Right cardiac atrium (tissue), 5 donors: ENCODE measurements around the gene WRNIP1. TPM values are rescaled to one million over a fixed set of nuclear protein-coding genes. Genes with fewer than 3 reads are reported as not detected.

Experiments
- ATAC-seq, 2 donors: fragments of 200-7000 bp; cut with Tn5 transposase; one replicate each; pipeline versions ENCODE4 v1.8.0 to v1.9.1; 2020; ENCODE audit warnings: moderate library complexity in 2 of 2, mild to moderate bottlenecking in 1 of 2
- DNase-seq, 3 donors: peaks; one replicate each; pipeline ENCODE4 v3.0.0-alpha.2; 2020
- H3K27ac ChIP-seq: one replicate; pipeline ENCODE4 v1.5.1; 2013; ENCODE audit warnings: mild to moderate bottlenecking, low read length, control low read depth, moderate library complexity
- H3K27me3 ChIP-seq: one replicate; pipeline ENCODE4 v1.6.1; 2013; ENCODE audit not compliant: control insufficient read depth, insufficient read depth
- H3K4me1 ChIP-seq: one replicate; pipeline ENCODE4 v1.6.1; 2013; ENCODE audit warnings: low read length; ENCODE audit not compliant: control insufficient read depth, insufficient read depth
- H3K4me3 ChIP-seq: one replicate; pipeline ENCODE4 v1.5.1; 2013; ENCODE audit warnings: low read length, control low read depth
- H3K9me3 ChIP-seq: one replicate; pipeline ENCODE4 v1.6.1; 2013; ENCODE audit warnings: low read length; ENCODE audit not compliant: control insufficient read depth
- WGBS: extraction: QIAGEN DNeasy Blood & Tissue Kit; methylation state at CpG from one replicate; pipeline ENCODE4 v1.1.7; 2013; 5-methylcytosine and 5-hydroxymethylcytosine counted together
- intact Hi-C, 4 donors: fragments of 100-400 bp; cut with DNase I; formaldehyde crosslinking; loops; one replicate each; pipeline versions ENCODE4 v1.11.0 to v1.14.0; 2022 to 2023
- polyA plus RNA-seq: library from polyadenylated mRNA; stranded (reverse); fragments of 200-250 nt; gene quantifications from one replicate; pipeline ENCODE4 v1.2.3, GENCODE V29; 2013
- total RNA-seq, 4 donors: library from RNA; stranded (reverse); fragmentation: NEBNext Ultra II Directional; extraction: Animal tissue kit (Norgen Biotek cat#: 25700); gene quantifications; one replicate each; pipeline ENCODE4 v1.2.1, GENCODE V29; 2021
- donor health status: healthy with polysubstance abuse.
- donor health status: DM: no; HTN: yes; CAD: no.
- donor health status: DM: no; HTN: no; CAD: no.
- donor health status: DM: no; HTN: yes; CAD: no; lungs with severe emphysema.
- donor health status: DM: yes; HTN: yes; CAD: no.

The WRNIP1 gene
- total and polyA plus RNA-seq, 5 donors, result 34.7 to 49.3 (median 44.1) TPM

DNA sequence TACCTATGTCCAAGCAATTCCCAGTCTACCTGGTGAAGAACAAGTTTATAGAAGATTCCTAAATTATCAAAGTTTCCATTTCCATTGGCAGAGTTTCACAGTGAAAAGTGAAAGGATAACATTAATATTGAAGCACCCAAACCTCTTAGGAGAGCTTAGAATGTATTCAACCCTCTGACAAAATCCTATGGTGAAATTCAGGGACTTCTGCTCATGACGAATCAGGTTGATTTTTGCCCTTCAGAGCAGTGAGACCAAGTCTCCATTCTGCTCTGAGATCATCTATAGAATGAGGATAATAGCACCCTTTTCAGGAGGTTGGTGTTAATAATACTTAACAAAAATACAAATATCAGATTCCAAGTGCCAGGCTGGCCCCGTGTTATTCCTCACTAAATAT is 60.9 kb downstream of the WRNIP1 start:
- H3K9me3 ChIP-seq, result no peaks in the 10 kb centered on the region
- no peak overlapping the region for H3K27ac ChIP-seq
- ATAC-seq (no peak), DNase-seq (no peak)
- H3K4me3 ChIP-seq, result no peak overlapping the region
- intact Hi-C loops, result no loop called here
- H3K27me3 ChIP-seq, result no peaks in the 10 kb centered on the region
- H3K4me1 ChIP-seq, result no peaks in the 10 kb centered on the region
- 73% methylated on average over 2 of the region's 2 CpGs for WGBS

DNA sequence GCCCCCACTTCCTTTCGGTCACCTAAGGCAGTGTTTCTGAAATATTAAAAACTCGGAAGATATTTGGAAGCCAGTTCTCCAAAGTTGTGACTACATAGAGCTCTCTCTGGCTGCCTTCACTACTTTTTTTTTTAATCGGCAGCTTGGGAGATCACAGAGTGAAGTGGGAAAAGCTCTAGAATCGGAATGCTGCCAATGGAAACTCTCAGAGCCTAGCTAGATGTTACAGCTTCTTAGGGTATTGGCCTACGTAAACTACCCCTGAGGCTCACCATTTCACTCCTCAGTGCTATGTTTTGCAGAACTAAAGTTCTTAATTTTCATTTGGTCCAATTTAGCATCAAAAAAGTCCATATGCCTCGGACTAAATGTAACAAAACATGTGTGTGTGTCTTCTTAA is 61.9 kb downstream of the WRNIP1 start:
- DNase-seq, result no peak
- WGBS, result 49% methylated on average over 6 of the region's 6 CpGs
- intact Hi-C loops, result no loop called here

DNA sequence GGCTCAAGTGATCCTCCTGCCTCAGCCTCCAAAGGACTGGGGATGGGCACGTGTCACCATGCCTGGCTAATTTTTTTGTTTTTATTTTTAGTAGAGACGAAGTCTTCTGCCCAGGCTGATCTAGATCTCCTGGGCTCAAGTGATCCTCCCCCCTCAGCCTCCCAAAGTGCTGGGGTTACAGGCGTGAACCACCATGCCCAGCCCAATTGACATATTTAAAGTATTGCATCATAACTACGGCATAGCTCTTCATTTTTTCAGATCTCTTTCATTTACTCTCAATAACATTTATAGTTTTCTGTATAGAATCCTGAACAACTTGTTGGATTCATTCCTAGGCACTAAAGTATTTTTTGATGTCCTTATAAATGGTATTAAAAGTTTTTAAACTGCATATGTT is 63.4 kb downstream of the WRNIP1 start:
- no peaks in the 10 kb centered on the region for H3K4me1 ChIP-seq
- no peak for ATAC-seq
- intact Hi-C loops, result no loop called here
- 91% methylated on average over 4 of the region's 4 CpGs for WGBS
- no peak overlapping the region for H3K4me3 ChIP-seq
- DNase-seq, result no peak
- no peaks in the 10 kb centered on the region for H3K27me3 ChIP-seq
- no peak overlapping the region for H3K27ac ChIP-seq
- H3K9me3 ChIP-seq, result no peaks in the 10 kb centered on the region

More for the DNA sequence above, 61.9 kb downstream of the WRNIP1 start:
- Histone ChIP-seq H3K4me1 (no peaks in the 10 kb centered on the region), H3K4me3 (peak overlapping the region; percentile 10), H3K9me3 (no peaks in the 10 kb centered on the region), H3K27ac (no peak overlapping the region), H3K27me3 (no peaks in the 10 kb centered on the region)
- ATAC-seq, result peak; percentile 75 to 80

DNA sequence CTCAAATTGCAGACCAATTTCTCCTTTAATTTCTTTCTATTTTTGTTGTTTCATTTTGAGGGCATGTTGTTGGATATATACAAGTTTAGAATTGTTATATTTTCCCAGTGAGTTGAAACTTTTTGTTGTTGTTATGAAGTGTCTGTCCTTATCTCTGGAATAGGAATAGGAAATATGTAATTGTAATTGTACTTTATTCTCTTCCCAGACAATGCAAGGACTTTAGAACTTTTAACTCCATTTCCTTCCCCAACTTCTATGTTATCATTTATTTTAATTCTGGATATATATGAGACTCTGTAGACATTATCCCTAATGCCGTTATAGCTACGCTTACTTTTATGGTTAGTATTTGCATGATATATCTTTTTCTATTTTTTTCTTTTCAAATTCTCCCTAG is 64.1 kb downstream of the WRNIP1 start:
- Histone ChIP-seq H3K4me3 (no peak overlapping the region), H3K9me3 (no peaks in the 10 kb centered on the region), H3K27ac (no peak overlapping the region), H3K4me1 (no peaks in the 10 kb centered on the region), H3K27me3 (no peaks in the 10 kb centered on the region)
- DNase-seq (no peak), ATAC-seq (no peak)
- WGBS, result 74% methylated on average over 2 of the region's 2 CpGs
- intact Hi-C loops, result no loop called here

DNA sequence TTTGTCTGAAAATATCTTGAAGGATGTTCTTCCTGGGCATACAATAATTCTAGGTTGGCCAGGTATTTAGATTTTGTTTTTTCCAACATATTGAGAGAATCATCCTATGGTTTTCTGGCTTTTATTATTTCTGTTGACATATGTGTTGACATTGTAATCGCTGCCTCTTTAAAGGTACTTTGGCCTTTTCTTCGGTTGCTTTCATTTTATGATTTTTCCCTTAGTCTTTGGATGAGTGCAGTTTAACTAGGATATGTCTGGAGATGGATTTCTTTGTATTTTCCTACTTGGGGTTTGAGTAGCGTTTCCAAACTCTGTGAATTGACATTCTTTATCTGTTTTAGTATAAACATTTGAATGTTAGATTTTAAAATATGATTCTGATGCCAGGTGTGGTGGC is 65.0 kb downstream of the WRNIP1 start:
- DNase-seq (no peak), ATAC-seq (no peak)
- intact Hi-C loops, result no loop called here
- no peaks in the 10 kb centered on the region for H3K9me3 ChIP-seq
- H3K27me3 ChIP-seq, result no peaks in the 10 kb centered on the region
- WGBS, result 88% methylated on average over 3 of the region's 3 CpGs
- H3K4me1 ChIP-seq, result no peaks in the 10 kb centered on the region
- H3K4me3 ChIP-seq, result no peak overlapping the region
- no peak overlapping the region for H3K27ac ChIP-seq

DNA sequence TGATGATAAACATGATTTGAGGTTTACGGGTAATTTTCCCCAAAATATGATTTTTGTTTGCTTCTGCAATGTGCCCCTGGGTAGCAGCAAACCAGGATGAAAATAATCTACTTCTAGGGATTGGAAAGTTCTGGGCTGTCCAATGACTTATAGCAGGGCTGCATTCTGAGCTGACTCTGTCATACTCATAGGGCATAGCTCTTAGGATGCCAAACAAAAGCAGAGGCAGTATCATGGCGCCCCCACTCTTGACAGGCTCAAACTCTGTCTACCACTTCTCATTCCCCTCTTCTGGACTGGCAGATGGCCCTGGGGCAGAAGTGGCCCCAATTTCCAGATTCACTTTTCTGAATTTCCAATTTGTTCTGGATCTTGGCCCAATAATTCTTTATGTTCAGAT is 66.2 kb downstream of the WRNIP1 start:
- H3K27ac ChIP-seq, result no peak overlapping the region
- ATAC-seq (no peak), DNase-seq (no peak)
- H3K4me3 ChIP-seq, result no peak overlapping the region
- no peaks in the 10 kb centered on the region for H3K9me3 ChIP-seq
- intact Hi-C loops, result no loop called here
- H3K27me3 ChIP-seq, result no peaks in the 10 kb centered on the region
- H3K4me1 ChIP-seq, result no peaks in the 10 kb centered on the region
- 97% methylated on average over 2 of the region's 2 CpGs for WGBS

DNA sequence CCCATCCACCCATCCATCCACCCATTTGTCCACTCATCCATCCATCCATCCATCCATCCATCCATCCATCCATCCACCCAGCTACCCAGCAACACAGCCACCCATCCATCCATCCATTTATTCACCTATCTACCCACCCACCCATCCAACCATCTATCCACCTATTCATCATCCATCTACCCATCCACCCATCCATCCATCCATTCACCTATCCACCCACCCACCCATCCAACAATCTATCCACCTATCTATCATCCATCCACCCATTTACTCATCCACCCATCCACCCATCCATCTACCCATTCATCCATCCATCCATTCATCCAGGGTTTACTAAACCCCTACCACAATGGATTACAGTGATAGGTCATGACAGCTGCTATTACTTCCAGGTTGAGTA is 69.1 kb downstream of the WRNIP1 start:
- intact Hi-C loops, result no loop called here
- H3K9me3 ChIP-seq, result no peaks in the 10 kb centered on the region
- DNase-seq (no peak), ATAC-seq (no peak)
- H3K4me3 ChIP-seq, result no peak overlapping the region
- H3K27ac ChIP-seq, result no peak overlapping the region
- H3K27me3 ChIP-seq, result no peaks in the 10 kb centered on the region
- H3K4me1 ChIP-seq, result no peaks in the 10 kb centered on the region

Other genes with a start within 250 kb of the WRNIP1 start
- 1 to 10 TPM; 1.9 to 3.7 (median 2.5) TPM for gene MYLK4, start 14.5 kb upstream of the WRNIP1 start, total RNA-seq
- 1.3 TPM for gene MYLK4, start 14.5 kb upstream of the WRNIP1 start, polyA plus RNA-seq
- gene SERPINB1, start 76.5 kb downstream of the WRNIP1 start, total RNA-seq, result 10 to 100 TPM; 27.3 to 42.1 (median 32.7) TPM
- gene SERPINB1, start 76.5 kb downstream of the WRNIP1 start, polyA plus RNA-seq, result 23.6 TPM
- 10 to 100 TPM in 1 of 4 donors, 1 to 10 TPM in 3; 6.8 to 15.8 (median 8.6) TPM for gene SERPINB9, start 137.9 kb downstream of the WRNIP1 start, total RNA-seq
- 3.5 TPM for gene SERPINB9, start 137.9 kb downstream of the WRNIP1 start, polyA plus RNA-seq
- 100 to 1,000 TPM; 181 to 265 (median 207) TPM for gene SERPINB6, start 206.2 kb downstream of the WRNIP1 start, total RNA-seq
- 172 TPM for gene SERPINB6, start 206.2 kb downstream of the WRNIP1 start, polyA plus RNA-seq
- gene NQO2, start 234.5 kb downstream of the WRNIP1 start, total RNA-seq, result 10 to 100 TPM; 38.1 to 60.6 (median 46.8) TPM
- 71.0 TPM for gene NQO2, start 234.5 kb downstream of the WRNIP1 start, polyA plus RNA-seq